Measurements from ENCODE around the gene NR1H2.
"Not testable (repeated sequence)": the region's sequence is repeated elsewhere in the genome, so short reads cannot be mapped to it uniquely, and the experiment has no call there.

NR1H2 gene

DNA sequence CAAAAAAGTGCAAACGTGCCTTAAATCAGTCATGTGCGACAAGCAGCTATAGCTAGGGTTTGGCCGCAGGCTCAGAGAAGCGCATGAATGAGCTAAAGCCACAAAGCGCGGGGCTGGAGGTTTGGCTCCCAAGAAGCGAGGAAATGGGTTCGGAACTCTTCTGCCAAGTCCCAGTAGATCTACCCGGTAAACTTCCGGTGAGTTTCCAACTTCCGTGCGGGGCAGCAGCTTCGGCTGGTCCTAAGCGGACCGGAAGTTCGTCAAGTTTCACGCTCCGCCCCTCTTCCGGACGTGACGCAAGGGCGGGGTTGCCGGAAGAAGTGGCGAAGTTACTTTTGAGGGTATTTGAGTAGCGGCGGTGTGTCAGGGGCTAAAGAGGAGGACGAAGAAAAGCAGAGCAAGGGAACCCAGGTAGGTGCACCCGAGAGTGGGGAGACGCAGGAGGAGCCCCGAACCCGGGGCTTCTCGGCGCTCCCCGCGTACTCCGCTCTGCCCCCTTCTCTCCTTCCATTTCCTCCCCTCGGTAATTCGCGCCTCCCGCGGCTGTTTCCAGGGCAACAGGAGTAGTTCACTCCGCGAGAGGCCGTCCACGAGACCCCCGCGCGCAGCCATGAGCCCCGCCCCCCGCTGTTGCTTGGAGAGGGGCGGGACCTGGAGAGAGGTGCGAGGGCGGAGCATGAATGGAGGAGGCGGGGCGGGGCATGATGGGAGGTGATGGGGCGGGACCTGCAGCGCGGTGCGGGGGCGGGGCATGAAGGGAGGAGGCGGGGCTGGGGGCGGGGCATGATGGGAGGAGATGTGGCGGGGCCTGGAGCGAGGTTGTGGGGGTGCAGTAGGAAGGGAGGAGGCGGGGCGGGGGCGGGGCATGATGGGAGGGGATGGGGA is at the start of gene NR1H2:
NR1H2 (plus strand) TSS at position 292 of the 885 bp plus-strand sequence. CDS start 1,149 bp downstream, outside the sequence.
- peak; percentile 99 for DNase-seq

GRCh38 chr19:50327013-50327412 is 49.2 kb upstream of the NR1H2 start:
- DNase-seq: no peak

- DNase-seq: no peak
These were observed 48.6 kb upstream of the NR1H2 start for GRCh38 chr19:50327461-50328223.

DNA sequence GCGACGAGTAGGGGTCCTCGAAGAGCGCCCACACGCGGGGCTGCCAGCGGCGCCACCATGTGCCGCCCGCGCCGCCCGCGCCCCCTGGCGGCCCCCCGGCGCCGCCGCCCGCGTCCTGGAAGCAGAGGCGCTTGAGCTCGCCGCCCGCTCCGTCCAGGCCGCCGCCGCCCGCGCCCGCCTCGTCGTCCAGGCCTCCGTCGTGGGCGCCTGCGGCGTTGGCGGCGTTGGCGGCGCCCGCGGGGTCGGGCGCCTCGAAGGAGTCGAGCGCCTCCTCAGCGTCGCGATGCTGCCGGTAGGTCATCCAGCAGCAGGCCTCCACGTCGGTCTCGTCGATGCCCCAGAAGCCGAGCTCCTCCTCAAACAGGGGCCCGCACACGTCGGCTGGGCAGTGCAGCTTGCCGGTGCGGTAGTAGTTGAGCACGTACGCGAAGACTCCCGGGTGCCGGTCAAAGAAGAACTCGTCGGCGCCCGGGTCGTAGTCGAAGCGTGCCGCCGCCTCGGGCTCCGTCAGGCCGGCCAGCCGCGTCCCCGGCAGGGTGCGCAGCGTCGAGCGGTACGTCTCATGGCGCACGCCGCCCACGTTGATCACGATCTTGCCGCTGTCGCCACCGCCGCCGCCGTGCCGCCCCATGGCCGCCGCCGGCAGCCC is 47.9 kb upstream of the NR1H2 start:
- peak; percentile 36 for DNase-seq

DNA sequence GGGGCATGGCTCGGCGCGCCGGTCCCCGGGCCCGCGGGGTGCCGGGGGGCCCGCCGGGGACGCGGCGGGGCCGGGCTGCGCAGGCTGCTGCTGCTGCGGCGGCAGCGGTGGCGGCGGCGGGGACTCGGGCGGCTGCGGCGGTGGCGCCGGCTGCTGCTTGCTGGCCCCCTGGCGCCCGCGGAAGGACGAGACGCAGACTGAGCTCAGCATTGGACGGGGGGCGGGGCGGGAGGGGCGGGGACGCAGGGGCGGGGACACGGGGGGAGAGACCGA is 47.4 kb upstream of the NR1H2 start:
- DNase-seq: no peak

DNA sequence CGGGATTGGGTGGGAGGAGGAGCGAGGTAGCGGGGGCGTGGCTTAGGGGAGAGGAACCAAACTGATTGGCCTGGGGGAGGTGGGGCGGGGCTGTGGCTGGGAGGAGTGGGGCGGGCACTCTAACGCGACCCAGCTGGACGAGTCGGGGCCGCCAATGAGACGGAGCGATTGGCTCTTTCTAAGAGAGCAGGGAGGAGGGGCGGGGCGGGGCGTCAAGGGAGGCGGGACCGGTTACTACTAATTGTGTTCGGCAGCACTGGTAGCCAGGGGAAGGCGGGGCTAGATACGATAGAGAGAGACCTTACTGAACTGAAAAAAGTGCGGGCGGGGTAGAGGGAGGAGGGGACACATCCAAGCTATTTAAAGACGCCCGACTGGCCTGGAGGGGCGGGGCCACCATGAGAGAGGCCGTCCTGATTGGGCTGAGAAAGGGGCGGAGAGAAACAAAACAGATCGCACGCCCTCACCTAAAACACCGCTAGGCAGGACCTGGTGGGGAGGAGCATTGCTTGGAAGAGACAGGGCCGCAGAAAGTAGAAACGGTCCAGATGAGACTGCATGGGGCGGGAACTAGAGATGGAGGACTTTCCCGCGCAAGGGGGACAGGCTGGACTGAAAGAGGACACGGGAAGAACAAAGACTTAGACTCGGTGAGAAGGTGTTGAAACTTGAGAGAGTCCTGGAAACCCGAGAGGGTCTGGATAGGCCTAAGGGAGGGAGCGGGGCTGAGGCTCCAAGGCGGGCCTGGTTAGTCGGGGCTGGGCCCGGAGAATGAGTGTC is 46.9 kb upstream of the NR1H2 start, which contains the start of gene KCNC3:
KCNC3 (minus strand) TSS at position 232 of the 780 bp plus-strand sequence. CDS start 295 bp downstream, outside the sequence.
- DNase-seq: peak; percentile 93

- not testable (repeated sequence) for DNase-seq
These were observed 46.3 kb upstream of the NR1H2 start for GRCh38 chr19:50329926-50330294.

GRCh38 chr19:50330365-50331078 is 45.7 kb upstream of the NR1H2 start:
- peak; percentile 72 for DNase-seq

- DNase-seq: no peak
These were observed 44.9 kb upstream of the NR1H2 start for GRCh38 chr19:50331221-50331993.

DNA sequence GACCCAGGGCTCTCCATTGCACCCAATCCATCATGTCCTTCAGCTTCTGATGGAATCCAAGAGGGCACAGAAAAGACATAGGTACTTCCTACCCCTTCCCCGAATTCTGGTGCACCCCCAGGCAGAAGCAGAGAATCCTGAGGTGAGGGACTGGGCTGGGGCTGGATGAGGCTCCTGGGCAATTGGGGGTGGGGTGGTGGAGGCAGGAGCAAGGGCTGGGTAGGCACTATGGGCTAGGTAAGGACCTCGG is 44.3 kb upstream of the NR1H2 start:
- DNase-seq: no peak

DNA sequence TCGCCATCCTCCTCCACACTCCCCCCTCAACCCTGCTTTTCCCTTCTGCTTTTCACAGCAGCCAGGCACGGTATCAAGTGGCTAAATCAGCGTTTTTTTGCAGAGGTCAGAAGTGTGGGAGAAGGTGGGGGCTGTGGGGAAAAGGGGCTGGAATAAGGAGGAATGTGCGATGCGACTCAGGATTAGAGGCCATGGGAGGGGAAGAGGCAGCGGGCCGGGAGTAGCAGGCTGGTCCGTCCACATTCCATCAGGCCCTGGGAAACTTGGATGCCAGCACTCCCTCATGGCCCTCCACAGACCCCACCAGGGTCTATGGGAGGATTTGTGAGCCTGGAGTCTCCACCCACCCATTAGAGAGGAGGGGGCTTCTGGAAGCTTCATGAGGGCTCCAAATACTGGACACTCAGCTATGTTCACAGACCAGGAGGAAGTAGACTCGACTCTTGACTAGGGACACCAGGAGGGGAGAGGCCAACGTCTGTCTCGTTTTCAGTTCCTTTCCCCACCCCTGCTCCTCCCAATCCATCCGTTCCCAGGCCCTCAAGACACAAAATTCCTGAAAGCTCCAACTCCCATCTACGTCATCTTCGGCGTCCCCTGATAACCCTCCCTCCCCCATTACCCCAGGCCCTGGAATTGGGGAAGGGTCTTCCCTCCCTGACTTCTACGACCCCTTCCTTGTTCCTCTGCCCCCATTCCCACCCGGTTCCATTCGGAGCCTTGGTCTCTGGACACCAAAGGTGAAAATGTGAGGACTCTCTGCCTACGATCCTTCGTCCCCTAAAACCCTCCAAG is 43.8 kb upstream of the NR1H2 start:
- no peak for DNase-seq

DNA sequence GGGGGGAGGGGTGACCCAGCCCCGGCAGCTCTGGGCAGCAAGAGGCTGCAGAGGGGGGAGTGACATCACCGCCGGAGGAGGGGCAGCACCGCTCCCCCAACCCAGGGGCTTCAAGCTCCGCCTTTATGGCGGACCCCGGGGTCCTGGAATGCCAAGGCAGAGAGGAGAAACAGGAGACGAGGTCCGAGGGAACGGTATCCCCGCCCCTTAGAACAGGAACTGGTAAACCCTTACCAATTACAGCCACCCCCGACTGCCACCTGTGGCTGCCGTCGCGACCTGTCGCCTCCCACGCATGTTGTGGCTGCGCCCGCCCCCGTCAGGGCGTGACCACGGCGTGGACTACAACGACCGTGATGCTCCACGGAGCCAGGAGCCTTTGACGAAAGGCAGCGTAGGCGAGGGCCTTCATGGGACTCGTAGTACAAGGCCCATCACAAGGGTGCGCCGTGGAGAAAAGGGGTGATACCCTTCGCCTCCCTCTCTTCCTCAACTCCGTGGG is 43.0 kb upstream of the NR1H2 start:
- DNase-seq: peak; percentile 80

DNA sequence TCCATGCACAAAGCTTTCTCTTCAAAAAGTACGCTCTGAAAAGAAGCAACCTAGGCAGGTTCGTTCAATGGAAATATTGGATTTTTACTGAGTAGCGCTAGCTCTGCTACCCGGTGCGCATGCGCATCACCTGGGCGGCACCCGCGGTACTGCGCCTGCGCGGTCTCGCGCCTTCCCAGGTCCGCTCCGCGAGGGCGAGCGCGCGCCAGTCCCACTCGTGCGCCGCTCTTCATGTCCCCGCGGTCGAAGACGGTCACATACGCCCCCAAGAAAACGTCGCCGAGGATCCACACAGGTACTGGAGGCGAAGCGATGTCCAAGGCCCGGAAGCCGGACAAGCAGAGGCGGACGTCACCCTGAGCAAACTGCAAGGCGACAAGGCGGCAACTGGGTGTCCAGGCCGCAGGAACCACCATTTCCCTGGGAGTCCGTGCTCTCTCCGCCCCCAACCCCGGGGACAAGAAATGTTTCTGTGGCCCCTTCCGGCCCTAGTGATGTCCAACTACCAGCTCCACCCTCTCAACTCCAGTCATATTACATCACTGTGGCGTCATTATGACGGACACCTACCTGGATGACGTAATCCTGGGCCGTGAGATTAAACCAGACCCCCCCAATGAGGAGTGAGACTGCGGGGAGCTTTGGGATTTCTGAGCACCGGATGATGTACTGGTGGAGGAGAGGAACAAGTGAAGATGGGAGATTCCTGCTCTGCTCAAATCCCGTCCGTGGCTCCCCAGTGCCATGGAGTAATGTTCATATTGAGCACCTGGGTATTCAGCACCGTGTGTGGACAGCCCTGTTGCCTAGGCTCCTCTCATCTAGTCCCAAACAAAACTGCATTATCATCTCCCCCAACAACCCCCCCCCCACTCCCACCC is 42.3 kb upstream of the NR1H2 start:
- peak; percentile 81 for DNase-seq

GRCh38 chr19:50334741-50335421 is 41.4 kb upstream of the NR1H2 start:
- DNase-seq: no peak

DNA sequence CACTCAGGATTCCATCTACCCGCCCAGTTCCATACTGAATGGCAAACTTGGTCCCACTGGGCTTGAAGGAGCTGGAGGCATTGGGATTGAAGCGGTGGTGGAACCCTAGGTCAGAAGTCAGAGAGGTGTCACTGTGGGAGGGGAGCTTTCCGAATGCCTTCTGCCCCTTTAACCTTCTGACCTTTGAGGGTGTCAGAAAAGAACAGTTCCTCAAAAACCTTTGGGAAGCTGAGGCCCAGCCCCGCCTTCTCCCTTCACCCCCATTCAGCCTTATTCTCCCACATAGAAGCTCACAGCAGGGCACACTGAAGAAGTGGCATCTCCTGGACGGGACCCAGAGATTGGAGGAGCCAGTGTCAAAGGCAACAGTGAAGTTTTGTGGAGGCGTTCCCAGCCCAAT is 39.2 kb upstream of the NR1H2 start:
- not testable (repeated sequence) for DNase-seq

DNA sequence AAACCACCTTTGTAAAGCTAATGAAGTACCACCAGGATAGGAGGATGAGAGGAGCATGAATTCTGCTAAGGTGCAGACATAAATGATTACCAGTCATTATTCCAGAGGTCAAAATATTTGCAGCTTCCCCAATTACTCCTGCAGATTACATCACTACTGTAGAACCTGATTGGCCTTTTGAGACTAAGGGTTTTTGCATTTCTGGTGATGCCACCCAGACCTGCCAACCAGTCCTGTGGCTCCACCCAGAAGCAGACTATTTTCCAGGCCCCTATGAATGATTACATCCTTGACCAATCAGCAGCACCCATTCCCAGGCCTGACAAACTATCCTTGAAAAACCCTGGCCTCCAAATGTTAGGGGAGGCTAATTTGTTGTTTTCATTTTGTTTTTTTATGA is 35.9 kb upstream of the NR1H2 start:
- no peak for DNase-seq

DNA sequence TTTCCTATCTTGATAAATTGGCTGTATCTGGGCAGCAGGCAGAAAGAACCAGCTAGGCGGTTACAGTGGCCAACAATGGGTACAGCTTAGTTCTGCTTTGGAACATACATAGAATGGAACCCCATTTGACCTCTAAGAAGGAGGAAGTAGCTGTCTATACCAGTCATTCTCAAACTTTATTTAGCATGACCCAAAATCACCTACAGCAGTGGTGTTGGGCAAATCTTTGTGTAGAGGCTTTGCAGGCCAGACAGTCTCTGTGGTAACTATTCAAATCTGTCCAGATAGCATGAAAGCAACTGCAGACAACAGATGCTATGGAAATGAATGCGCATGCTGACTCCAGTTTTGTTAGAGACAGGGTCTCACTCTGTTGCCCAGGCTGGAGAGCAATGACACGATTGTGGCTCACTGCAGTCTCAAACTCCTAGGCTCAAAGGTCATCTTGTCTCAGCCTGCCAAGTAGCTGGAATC is 35.1 kb upstream of the NR1H2 start:
- no peak for DNase-seq

DNA sequence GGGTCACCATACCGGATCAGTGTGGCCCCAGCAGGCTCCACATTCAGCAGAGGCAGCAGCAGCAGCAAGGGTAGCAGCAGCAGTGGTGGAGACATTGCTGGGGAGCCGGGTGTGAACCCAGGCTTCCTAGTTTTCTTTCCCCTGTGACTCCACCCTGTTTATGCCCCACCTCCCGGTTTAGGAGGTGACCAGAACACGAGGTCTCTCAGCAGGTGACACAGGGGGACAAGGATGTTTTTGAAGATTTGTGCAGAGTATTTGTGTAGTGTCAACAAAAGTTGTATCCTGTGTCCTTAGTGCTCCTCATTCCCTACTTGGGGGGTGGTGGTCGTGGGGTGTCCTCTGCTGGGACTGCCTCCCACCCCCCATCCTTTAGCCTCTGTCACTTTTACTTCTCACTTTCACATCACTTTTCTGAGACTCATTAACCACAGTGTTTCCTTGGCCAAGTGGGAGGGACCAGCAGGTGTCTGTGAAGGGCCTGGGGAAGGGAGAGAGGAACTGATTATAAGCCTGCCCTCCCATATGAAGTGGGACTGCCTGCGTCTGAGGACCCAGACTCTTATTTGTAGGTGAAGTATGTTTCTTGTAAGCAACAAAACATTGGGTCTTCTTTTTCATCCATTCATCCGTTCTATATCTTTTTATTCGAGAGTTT is 31.5 kb upstream of the NR1H2 start:
- no peak for DNase-seq

Data from hematopoietic multipotent progenitor cell treated with erythropoietin and hydrocortisone succinate and interleukin-3 and kit ligand, for 6 days (in vitro differentiated cells).